Caco-2 (cell line): ENCODE results near the gene FOXF1. TPM values are rescaled to one million over a fixed set of nuclear protein-coding genes. Genes with fewer than 3 reads are reported as not detected.

Source experiments
- BruUV-seq: library from RNA; stranded (reverse); fragments of 400-500 nt; replicated peaks from 2 replicates; lab custom pipeline; 2021; lab: Mats Ljungman, UMichigan
- CTCF ChIA-PET: fragments of 300-600 bp; sonication (Branson Sonifier 250); formaldehyde crosslinking; loops from one replicate; lab custom pipeline; 2022; ENCODE audit warnings: antibody characterized with exemption; lab: Charles Lee
- POLR2A ChIA-PET: fragments of 300-600 bp; sonication (Branson Sonifier 250); formaldehyde crosslinking; loops from one replicate; lab custom pipeline; 2022; ENCODE audit warnings: antibody characterized with exemption; lab: Charles Lee
- DNase-seq, 2 experiments: peaks; one replicate each; pipeline versions ENCODE4 v3.0.0 to v3.0.0-alpha.2; 2020 to 2022
- H3K27me3 ChIP-seq: replicated peaks from 2 replicates; pipeline ENCODE4 v1.6.0; 2011; ENCODE audit warnings: low read length; ENCODE audit not compliant: control insufficient read depth, insufficient read depth
- H3K36me3 ChIP-seq: 2 replicates; pipeline ENCODE4 v1.5.1; 2011; ENCODE audit warnings: low read length; ENCODE audit not compliant: control insufficient read depth, insufficient read depth
- H3K4me1 ChIP-seq: fragments of 250-450 bp; sonication (Bioruptor Pico); 2 replicates; pipeline ENCODE4 v1.5.1; 2020; ENCODE audit warnings: mild to moderate bottlenecking
- H3K4me3 ChIP-seq: 2 replicates; pipeline ENCODE4 v1.5.1; 2011; ENCODE audit warnings: low read depth, mild to moderate bottlenecking, control low read depth, low read length
- H3K9me3 ChIP-seq: fragments of 250-450 bp; sonication (Bioruptor Pico); 2 replicates; pipeline ENCODE4 v1.5.1; 2020; ENCODE audit warnings: mild to moderate bottlenecking, moderate library complexity
- H3K27ac Mint-ChIP-seq: one replicate; pipeline ENCODE4 v1.8.0; 2022; ENCODE audit warnings: mixed read lengths; ENCODE audit not compliant: unreplicated experiment
- H3K27me3 Mint-ChIP-seq: one replicate; pipeline ENCODE4 v1.8.0; 2022; ENCODE audit warnings: mixed read lengths; ENCODE audit not compliant: insufficient read depth, unreplicated experiment
- H3K36me3 Mint-ChIP-seq: one replicate; pipeline ENCODE4 v1.8.0; 2022; ENCODE audit warnings: mild to moderate bottlenecking, mixed read lengths; ENCODE audit not compliant: insufficient read depth, unreplicated experiment
- H3K4me1 Mint-ChIP-seq: one replicate; pipeline ENCODE4 v1.8.0; 2022; ENCODE audit warnings: low read depth, mixed read lengths; ENCODE audit not compliant: unreplicated experiment
- H3K4me3 Mint-ChIP-seq: one replicate; pipeline ENCODE4 v1.8.0; 2022; ENCODE audit warnings: mild to moderate bottlenecking, moderate library complexity, mixed read lengths; ENCODE audit not compliant: unreplicated experiment
- H3K9me3 Mint-ChIP-seq: one replicate; pipeline ENCODE4 v1.8.0; 2022; ENCODE audit warnings: mixed read lengths; ENCODE audit not compliant: unreplicated experiment
- intact Hi-C: fragments of 100-400 bp; cut with micrococcal nuclease; formaldehyde crosslinking; loops from one replicate; pipeline ENCODE4 v1.10.0; 2022; ENCODE audit not compliant: unreplicated experiment
- total RNA-seq: library from RNA; stranded (reverse); gene quantifications from 2 replicates; pipeline ENCODE4 v1.2.3, GENCODE V29; 2022
- TF ChIP-seq, protein P1 (sequence below), 2 experiments: fragments of 200-600 bp in 1 of 2; IDR thresholded peaks; 1 replicate in 1 of 2; 2 replicates in 1 of 2; pipeline versions ENCODE4 v1.5.1 to v1.8.0; 2011 to 2022; ENCODE audit warnings: antibody characterized with exemption in 1 of 2, control low read depth in 1 of 2, inconsistent platforms in 1 of 2, low read depth in 1 of 2, low read length in 1 of 2, mild to moderate bottlenecking in 1 of 2, moderate library complexity in 1 of 2; ENCODE audit not compliant: insufficient read depth in 1 of 2, severe bottlenecking in 1 of 2, unreplicated experiment in 1 of 2

The FOXF1 gene
- total RNA-seq, 1 experiment from 2014 or later, result 0.09 TPM

DNA sequence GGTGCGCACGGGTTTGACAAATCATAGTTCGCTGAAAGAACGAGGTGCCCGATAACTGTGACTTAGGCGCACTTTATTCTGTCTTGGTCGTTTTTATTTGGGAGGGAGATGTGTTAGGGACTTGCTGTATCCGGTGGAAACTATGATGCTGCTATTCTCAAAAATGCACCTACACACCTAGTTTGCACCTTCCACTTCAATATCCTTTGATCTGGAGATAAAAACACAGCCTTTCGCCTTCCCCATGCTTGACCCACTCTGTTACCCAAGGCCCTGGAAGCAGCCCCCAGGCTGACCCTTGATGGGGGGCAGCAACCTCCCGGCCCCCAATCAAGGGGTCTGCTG lies 15.0 kb upstream of the FOXF1 start:
- H3K4me3 Mint-ChIP-seq, result no peak overlapping the region

DNA sequence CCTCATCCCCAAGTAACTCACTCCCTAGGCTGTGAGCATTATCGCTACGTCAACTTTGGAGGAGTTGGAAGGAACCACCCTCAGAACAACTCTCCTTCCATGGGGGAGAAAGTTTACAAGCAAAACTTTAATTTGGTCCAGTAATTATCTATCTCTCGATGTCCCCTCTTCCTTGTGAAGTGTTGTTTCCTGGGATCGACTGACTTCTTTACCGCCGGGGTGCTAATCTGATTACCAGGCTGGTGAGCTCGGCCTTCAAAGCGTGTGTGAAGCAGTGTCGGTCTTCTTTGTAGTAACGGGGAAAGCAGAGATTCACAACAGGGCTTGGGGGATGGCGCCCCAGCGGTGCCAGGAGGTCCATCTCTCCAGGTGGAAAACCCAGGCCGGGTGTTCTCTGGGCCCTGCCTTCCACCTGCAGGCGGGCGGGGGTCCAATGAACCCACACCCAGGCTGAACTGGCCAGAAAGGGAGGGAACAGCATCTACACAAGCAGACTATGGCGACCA lies 14.5 kb upstream of the FOXF1 start:
- peaks cover 9% of the 10 kb centered on the region; the same call in 1 of the 2 replicates for H3K27me3 ChIP-seq
- H3K9me3 Mint-ChIP-seq, result no peaks in the 10 kb centered on the region
- H3K27me3 Mint-ChIP-seq, result peaks cover 31% of the 10 kb centered on the region
- intact Hi-C loops, result no loop called here
- ChIA-PET POLR2A (no interaction called here), CTCF (no interaction called here)
- no peaks in the 10 kb centered on the region for H3K36me3 Mint-ChIP-seq
- H3K36me3 ChIP-seq, result no peaks in the 10 kb centered on the region
- H3K4me3 Mint-ChIP-seq, result no peak overlapping the region
- no peak overlapping the region for H3K4me3 ChIP-seq
- no TSS peak for BruUV-seq
- TF ChIP-seq, protein P1, sequence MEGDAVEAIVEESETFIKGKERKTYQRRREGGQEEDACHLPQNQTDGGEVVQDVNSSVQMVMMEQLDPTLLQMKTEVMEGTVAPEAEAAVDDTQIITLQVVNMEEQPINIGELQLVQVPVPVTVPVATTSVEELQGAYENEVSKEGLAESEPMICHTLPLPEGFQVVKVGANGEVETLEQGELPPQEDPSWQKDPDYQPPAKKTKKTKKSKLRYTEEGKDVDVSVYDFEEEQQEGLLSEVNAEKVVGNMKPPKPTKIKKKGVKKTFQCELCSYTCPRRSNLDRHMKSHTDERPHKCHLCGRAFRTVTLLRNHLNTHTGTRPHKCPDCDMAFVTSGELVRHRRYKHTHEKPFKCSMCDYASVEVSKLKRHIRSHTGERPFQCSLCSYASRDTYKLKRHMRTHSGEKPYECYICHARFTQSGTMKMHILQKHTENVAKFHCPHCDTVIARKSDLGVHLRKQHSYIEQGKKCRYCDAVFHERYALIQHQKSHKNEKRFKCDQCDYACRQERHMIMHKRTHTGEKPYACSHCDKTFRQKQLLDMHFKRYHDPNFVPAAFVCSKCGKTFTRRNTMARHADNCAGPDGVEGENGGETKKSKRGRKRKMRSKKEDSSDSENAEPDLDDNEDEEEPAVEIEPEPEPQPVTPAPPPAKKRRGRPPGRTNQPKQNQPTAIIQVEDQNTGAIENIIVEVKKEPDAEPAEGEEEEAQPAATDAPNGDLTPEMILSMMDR (IDR thresholded peaks at IDR 0.05; ENCODE audit: insufficient read depth in 1 of 2, low read depth in 1 of 2, low read length in 1 of 2, severe bottlenecking in 1 of 2, unreplicated experiment in 1 of 2), result no peak
- H3K4me1 ChIP-seq, result no peaks in the 10 kb centered on the region
- no peaks in the 10 kb centered on the region for H3K9me3 ChIP-seq
- no peak for DNase-seq
- no peak overlapping the region for H3K27ac Mint-ChIP-seq
- no peaks in the 10 kb centered on the region for H3K4me1 Mint-ChIP-seq

More for the DNA sequence above, 15.0 kb upstream of the FOXF1 start:
- Histone ChIP-seq H3K4me3 (no peak overlapping the region), H3K27me3 (peaks cover 5% of the 10 kb centered on the region; the same call in 1 of the 2 replicates), H3K9me3 (no peaks in the 10 kb centered on the region), H3K4me1 (no peaks in the 10 kb centered on the region), H3K36me3 (no peaks in the 10 kb centered on the region)
- TF ChIP-seq, protein P1 (IDR thresholded peaks at IDR 0.05; ENCODE audit: insufficient read depth in 1 of 2, low read depth in 1 of 2, low read length in 1 of 2, severe bottlenecking in 1 of 2, unreplicated experiment in 1 of 2), result no peak
- ChIA-PET POLR2A (no interaction called here), CTCF (no interaction called here)
- no peak for DNase-seq
- Mint-ChIP-seq H3K4me1 (no peaks in the 10 kb centered on the region), H3K27ac (no peak overlapping the region), H3K27me3 (peaks cover 29% of the 10 kb centered on the region), H3K36me3 (no peaks in the 10 kb centered on the region), H3K9me3 (no peaks in the 10 kb centered on the region)
- intact Hi-C loops, result no loop called here
- BruUV-seq, result no TSS peak

DNA sequence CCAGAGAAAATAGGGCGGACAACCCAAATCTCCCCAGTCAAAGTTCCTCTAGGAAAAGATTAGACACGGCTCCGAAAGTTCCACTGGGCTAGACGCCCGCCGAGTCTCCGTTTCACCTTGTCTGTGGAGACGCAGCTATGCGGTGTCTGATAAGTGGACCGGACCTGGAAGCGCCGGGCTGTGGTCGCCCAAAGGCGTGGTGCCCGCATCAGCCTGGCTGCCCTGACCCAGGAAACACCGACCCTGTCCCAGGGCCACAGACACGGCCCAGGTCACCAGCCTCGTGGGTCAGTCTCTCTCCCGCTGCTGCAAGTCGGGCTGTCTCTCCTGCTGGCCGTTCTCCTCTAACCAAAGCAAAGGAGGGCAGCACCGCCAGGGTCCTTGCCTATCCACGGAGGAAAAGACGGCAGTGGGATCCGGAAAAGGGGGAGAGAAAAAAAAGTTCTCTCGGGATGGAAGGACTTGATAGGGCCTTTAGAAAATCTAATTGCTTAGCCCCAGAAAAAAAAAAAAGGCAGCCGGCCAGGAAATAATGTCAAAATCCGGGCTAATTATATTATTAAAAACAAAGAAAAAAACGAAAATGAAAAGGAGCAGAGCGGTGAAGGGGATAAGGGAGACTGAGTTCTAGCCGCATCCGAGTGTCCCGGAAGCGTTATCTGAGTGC lies 13.9 kb upstream of the FOXF1 start:
- TF ChIP-seq, protein P1 (IDR thresholded peaks at IDR 0.05; ENCODE audit: insufficient read depth in 1 of 2, low read depth in 1 of 2, low read length in 1 of 2, severe bottlenecking in 1 of 2, unreplicated experiment in 1 of 2), result no peak
- Mint-ChIP-seq H3K9me3 (no peaks in the 10 kb centered on the region), H3K36me3 (no peaks in the 10 kb centered on the region), H3K4me1 (no peaks in the 10 kb centered on the region), H3K27ac (no peak overlapping the region), H3K4me3 (no peak overlapping the region), H3K27me3 (peaks cover 30% of the 10 kb centered on the region)
- intact Hi-C loops, result no loop called here
- ChIA-PET POLR2A (no interaction called here), CTCF (no interaction called here)
- Histone ChIP-seq H3K4me3 (no peak overlapping the region), H3K27me3 (peaks cover 4% of the 10 kb centered on the region), H3K4me1 (no peaks in the 10 kb centered on the region), H3K9me3 (no peaks in the 10 kb centered on the region), H3K36me3 (no peaks in the 10 kb centered on the region)
- no peak for DNase-seq
- BruUV-seq, result no TSS peak
